Lower lobe of right lung (tissue), 2 donors: Measurements from ENCODE around the gene GALK2. TPM values are rescaled to one million over a fixed set of nuclear protein-coding genes. Genes with fewer than 3 reads are reported as not detected.

Source experiments
- ATAC-seq, 2 donors: fragments of 200-7000 bp; cut with Tn5 transposase; one replicate each; pipeline ENCODE4 v1.9.1; 2020 to 2022; ENCODE audit warnings: mild to moderate bottlenecking in 2 of 2, moderate library complexity in 2 of 2
- DNase-seq: peaks from one replicate; pipeline ENCODE4 v3.0.0-alpha.2; 2020
- H3K27ac ChIP-seq: fragments of 200-600 bp; one replicate; pipeline ENCODE4 v1.8.0; 2022
- H3K27me3 ChIP-seq: fragments of 200-600 bp; one replicate; pipeline ENCODE4 v1.8.0; 2022; ENCODE audit warnings: low read depth
- H3K36me3 ChIP-seq: fragments of 200-600 bp; one replicate; pipeline ENCODE4 v1.8.0; 2022; ENCODE audit warnings: mild to moderate bottlenecking
- H3K4me1 ChIP-seq: fragments of 200-600 bp; one replicate; pipeline ENCODE4 v1.8.0; 2022
- H3K4me3 ChIP-seq: fragments of 200-600 bp; one replicate; pipeline ENCODE4 v1.8.0; 2022; ENCODE audit warnings: mild to moderate bottlenecking
- H3K9me3 ChIP-seq: fragments of 200-600 bp; one replicate; pipeline ENCODE4 v1.8.0; 2022
- intact Hi-C: fragments of 100-400 bp; cut with DNase I; formaldehyde crosslinking; loops from one replicate; pipeline ENCODE4 v1.11.0; 2022
- total RNA-seq: library from RNA; stranded (reverse); fragmentation: NEBNext Ultra II Directional; extraction: Animal tissue kit (Norgen Biotek cat#: 25700); gene quantifications from one replicate; pipeline ENCODE4 v1.2.1, GENCODE V29; 2021
- TF ChIP-seq, protein P1 (sequence below): fragments of 200-600 bp; IDR thresholded peaks from one replicate; pipeline ENCODE4 v1.8.0; 2022; ENCODE audit warnings: antibody characterized with exemption, mild to moderate bottlenecking
- donor health status: DM: no; HTN: yes; CAD: no; lungs with severe emphysema.

The GALK2 gene
- total RNA-seq, 1 donor from 2014 or later = 38.8 TPM

DNA sequence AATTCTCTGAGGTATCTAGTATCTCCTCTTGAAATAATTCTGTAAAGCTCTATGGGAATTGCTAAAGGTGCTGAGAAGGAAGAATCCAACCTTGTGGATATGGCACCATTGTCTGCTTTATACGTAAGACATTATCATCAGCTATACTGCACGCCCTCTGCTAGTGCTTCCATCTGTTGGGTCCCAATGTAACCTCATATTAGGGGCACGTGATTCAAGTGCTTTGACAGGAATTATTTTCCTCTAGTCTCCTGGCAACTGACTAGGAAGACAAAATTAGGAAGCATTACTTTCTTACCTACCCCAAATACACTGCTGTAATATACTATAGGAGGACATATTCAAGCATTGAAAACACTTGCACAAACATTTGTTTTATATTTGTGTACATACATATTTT is 38.6 kb upstream of the GALK2 start:
- intact Hi-C loops = no loop called here
- Histone ChIP-seq H3K36me3 (peaks cover 97% of the 10 kb centered on the region), H3K27me3 (no peaks in the 10 kb centered on the region), H3K9me3 (no peaks in the 10 kb centered on the region), H3K4me3 (no peak overlapping the region), H3K27ac (no peak overlapping the region), H3K4me1 (no peaks in the 10 kb centered on the region)
- DNase-seq (no peak), ATAC-seq (no peak)
- TF ChIP-seq, protein P1, sequence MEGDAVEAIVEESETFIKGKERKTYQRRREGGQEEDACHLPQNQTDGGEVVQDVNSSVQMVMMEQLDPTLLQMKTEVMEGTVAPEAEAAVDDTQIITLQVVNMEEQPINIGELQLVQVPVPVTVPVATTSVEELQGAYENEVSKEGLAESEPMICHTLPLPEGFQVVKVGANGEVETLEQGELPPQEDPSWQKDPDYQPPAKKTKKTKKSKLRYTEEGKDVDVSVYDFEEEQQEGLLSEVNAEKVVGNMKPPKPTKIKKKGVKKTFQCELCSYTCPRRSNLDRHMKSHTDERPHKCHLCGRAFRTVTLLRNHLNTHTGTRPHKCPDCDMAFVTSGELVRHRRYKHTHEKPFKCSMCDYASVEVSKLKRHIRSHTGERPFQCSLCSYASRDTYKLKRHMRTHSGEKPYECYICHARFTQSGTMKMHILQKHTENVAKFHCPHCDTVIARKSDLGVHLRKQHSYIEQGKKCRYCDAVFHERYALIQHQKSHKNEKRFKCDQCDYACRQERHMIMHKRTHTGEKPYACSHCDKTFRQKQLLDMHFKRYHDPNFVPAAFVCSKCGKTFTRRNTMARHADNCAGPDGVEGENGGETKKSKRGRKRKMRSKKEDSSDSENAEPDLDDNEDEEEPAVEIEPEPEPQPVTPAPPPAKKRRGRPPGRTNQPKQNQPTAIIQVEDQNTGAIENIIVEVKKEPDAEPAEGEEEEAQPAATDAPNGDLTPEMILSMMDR = no peak

DNA sequence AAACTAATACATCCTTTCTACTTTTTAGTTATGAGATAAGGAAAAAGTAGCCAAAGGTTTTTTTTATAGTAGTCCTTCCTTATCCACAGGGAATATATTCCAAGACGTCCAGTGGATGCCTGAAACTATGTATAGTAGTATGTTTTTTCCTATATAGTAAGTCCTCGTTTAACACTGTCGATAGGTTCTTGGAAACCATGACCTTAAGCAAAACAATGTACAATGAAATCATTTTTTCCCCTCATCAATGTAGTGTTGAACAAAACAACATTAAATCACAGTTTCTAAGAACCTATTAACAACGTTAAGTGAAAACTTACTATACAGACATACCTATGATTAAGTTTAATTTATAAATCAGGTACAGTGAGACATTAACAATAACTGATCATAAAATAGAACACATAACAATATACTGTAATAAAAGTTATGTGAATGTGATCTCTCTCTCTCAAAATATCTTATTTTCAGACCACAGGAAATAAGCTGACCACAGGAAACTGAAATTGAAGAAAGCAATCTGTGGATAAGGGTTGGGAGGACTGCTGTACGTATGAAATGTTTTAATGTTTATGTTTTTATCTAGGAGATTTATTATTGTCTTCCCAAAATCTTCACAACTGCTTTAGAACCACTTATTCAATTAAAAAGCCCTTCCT is 35.2 kb upstream of the GALK2 start:
- Histone ChIP-seq H3K4me1 (no peaks in the 10 kb centered on the region), H3K27me3 (no peaks in the 10 kb centered on the region), H3K36me3 (peaks cover 97% of the 10 kb centered on the region), H3K4me3 (no peak overlapping the region), H3K9me3 (no peaks in the 10 kb centered on the region), H3K27ac (no peak overlapping the region)
- intact Hi-C loops = no loop called here
- DNase-seq = no peak
- ATAC-seq = no peak
- TF ChIP-seq, protein P1 = no peak

DNA sequence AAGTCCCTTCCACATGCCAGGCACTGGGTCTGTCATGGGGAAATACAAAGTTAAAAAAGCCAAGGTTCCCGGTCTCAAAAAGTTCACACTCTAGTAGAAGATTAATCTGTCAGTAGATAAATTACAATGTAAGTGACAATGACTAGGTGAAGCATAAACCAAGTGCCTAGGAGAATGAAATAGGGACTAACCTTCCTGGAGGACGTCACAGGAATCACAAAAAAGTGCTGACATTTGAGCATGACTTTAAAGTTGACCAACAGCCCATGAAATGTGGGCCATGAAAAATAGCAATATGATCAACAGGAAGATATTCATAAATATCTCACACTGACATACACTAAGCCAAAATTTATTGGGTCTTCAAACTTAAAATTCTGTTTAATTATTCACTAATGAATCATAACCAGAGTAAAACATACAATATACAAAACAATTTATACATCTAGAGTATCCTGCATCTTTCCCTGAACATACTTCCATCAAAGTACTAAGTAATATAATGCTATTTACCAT is 34.6 kb upstream of the GALK2 start:
- no peak overlapping the region for H3K4me3 ChIP-seq
- H3K9me3 ChIP-seq = no peaks in the 10 kb centered on the region
- intact Hi-C loops = no loop called here
- TF ChIP-seq, protein P1 = no peak
- ATAC-seq = no peak
- H3K27ac ChIP-seq = no peak overlapping the region
- peaks cover 97% of the 10 kb centered on the region for H3K36me3 ChIP-seq
- DNase-seq = no peak
- H3K4me1 ChIP-seq = no peaks in the 10 kb centered on the region
- H3K27me3 ChIP-seq = no peaks in the 10 kb centered on the region

DNA sequence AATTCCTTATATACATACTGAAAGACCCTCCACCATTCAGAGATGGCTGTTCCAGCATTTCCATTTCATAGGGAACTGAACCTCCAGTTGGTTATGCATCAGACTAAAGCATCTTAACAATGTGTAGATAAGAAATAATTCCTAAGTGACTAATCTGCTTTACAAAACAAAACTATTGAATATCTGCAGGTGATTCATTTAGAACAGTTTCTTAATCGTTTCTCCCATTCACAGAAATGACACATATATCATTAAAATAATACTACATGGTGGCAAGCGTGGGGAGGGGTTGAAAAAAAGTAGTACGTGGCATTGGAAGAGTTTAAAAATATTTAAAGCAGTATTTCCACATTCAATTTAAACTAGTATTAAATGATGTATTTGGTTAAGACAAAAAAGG is 34.1 kb upstream of the GALK2 start:
- no peak for ATAC-seq
- peaks cover 97% of the 10 kb centered on the region for H3K36me3 ChIP-seq
- TF ChIP-seq, protein P1 = no peak
- intact Hi-C loops = no loop called here
- H3K27me3 ChIP-seq = no peaks in the 10 kb centered on the region
- H3K27ac ChIP-seq = no peak overlapping the region
- H3K4me3 ChIP-seq = no peak overlapping the region
- no peaks in the 10 kb centered on the region for H3K9me3 ChIP-seq
- H3K4me1 ChIP-seq = no peaks in the 10 kb centered on the region
- no peak for DNase-seq

DNA sequence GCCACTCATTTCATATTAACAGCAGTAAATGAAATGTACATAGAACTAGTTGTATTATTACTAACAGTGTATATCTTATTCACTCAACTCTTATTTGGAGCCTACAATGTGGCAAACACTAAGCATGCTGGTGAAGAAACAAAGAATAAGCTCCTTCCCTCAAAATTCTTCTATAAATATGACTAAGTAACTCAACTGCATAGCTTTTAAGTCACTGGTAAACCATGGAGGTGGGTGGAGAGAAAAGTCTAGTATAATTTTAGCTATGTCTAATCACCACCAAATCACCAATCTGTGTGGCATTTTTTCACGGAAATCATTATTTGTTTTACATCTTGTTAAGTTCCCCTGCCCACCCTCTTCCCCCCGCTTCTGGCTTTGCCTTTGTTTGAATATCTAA is 32.2 kb upstream of the GALK2 start:
- ATAC-seq = peak in 1 of 2 donors; percentile 53
- Histone ChIP-seq H3K27me3 (no peaks in the 10 kb centered on the region), H3K4me3 (no peak overlapping the region), H3K4me1 (no peaks in the 10 kb centered on the region), H3K27ac (no peak overlapping the region), H3K9me3 (no peaks in the 10 kb centered on the region), H3K36me3 (peaks cover 98% of the 10 kb centered on the region)
- intact Hi-C loops = no loop called here
- TF ChIP-seq, protein P1 = no peak
- DNase-seq = no peak
